ENCODE data around the gene CCDC181.

The CCDC181 gene

DNA sequence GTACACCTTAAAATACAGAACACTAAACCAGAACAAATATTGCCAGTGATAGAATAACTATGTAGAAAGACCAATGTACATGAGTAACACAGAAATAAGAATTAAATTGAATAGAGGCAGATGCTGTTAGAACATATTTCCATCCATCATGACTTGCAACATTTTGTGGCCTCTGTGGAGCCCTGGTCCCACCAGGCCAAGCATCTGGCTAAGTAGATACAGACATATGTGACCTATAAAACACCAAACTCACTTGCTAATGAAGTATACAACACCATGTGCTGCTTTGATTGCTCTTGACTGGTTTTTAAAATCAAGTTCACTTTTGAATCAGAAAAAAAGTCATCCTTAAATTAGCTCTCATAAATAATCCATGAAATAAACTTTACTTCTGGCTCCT, 38.0 kb upstream of the CCDC181 start:
- Histone ChIP-seq H3K36me3 (ENCODE audit: insufficient read depth, low read length) (no peaks in the 10 kb centered on the region), H3K9me3 (ENCODE audit: low read depth, low read length) (no peaks in the 10 kb centered on the region), H3K27ac (no peak overlapping the region), H3K9ac (ENCODE audit: insufficient read length) (no peak overlapping the region), H3K4me3 (no peak overlapping the region)
- TF ChIP-seq POLR2AphosphoS5 (IDR thresholded peaks at IDR 0.05; ENCODE audit: borderline replicate concordance, low read depth, low read length) (no peak), FOXP2 (optimal IDR thresholded peaks at IDR 0.05; ENCODE audit: control extremely low read depth, extremely low read length, insufficient read depth) (no peak), EZH2 (IDR thresholded peaks at IDR 0.05) (no peak)
- DNase-seq (ENCODE audit: low read depth, low spot score): no peak

DNA sequence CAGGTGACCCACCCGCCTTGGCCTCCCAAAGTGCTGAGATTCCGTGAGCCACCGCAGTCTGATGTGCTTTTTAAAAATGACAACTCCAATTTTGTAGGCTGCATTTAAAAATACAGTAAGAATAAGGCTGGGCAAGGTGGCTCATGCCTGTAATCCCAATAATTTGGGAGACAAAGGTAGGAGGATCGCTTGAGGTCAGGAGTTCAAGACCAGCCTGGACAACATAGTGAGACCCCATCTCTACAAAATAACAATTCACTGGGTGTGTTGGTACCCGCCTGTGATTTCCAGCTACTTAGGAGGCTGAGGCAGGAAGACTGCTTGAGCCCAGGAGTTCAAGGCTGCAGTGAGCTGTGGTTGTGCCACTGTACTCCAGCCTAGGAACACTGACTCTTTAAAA, 35.1 kb upstream of the CCDC181 start:
- TF ChIP-seq POLR2AphosphoS5 (IDR thresholded peaks at IDR 0.05; ENCODE audit: borderline replicate concordance, low read depth, low read length) (no peak), EZH2 (IDR thresholded peaks at IDR 0.05) (no peak), FOXP2 (optimal IDR thresholded peaks at IDR 0.05; ENCODE audit: control extremely low read depth, extremely low read length, insufficient read depth) (no peak)
- Histone ChIP-seq H3K9ac (ENCODE audit: insufficient read length) (no peak overlapping the region), H3K9me3 (ENCODE audit: low read depth, low read length) (peaks cover under 1% of the 10 kb centered on the region; the same call in 1 of the 2 replicates), H3K4me3 (no peak overlapping the region), H3K36me3 (ENCODE audit: insufficient read depth, low read length) (no peaks in the 10 kb centered on the region), H3K27ac (no peak overlapping the region)
- DNase-seq (ENCODE audit: low read depth, low spot score): no peak

- Histone ChIP-seq H3K27ac (no peak overlapping the region), H3K4me3 (no peak overlapping the region), H3K9me3 (ENCODE audit: low read depth, low read length) (peaks cover 6% of the 10 kb centered on the region; the same call in 1 of the 2 replicates), H3K9ac (ENCODE audit: insufficient read length) (no peak overlapping the region), H3K36me3 (ENCODE audit: insufficient read depth, low read length) (no peaks in the 10 kb centered on the region)
- TF ChIP-seq EZH2 (IDR thresholded peaks at IDR 0.05): no peak
- no peak for TF ChIP-seq FOXP2 (optimal IDR thresholded peaks at IDR 0.05; ENCODE audit: control extremely low read depth, extremely low read length, insufficient read depth)
- no peak for TF ChIP-seq POLR2AphosphoS5 (IDR thresholded peaks at IDR 0.05; ENCODE audit: borderline replicate concordance, low read depth, low read length)
- no peak for DNase-seq (ENCODE audit: low read depth, low spot score)
These were observed 34.2 kb upstream of the CCDC181 start for GRCh38 chr1:169461390-169462000.

GRCh38 chr1:169460191-169460833, 33.0 kb upstream of the CCDC181 start:
- Histone ChIP-seq H3K4me3 (no peak overlapping the region), H3K27ac (no peak overlapping the region), H3K9ac (ENCODE audit: insufficient read length) (no peak overlapping the region), H3K36me3 (ENCODE audit: insufficient read depth, low read length) (no peaks in the 10 kb centered on the region), H3K9me3 (ENCODE audit: low read depth, low read length) (peaks cover 6% of the 10 kb centered on the region; the same call in 1 of the 2 replicates)
- no peak for DNase-seq (ENCODE audit: low read depth, low spot score)
- TF ChIP-seq POLR2AphosphoS5 (IDR thresholded peaks at IDR 0.05; ENCODE audit: borderline replicate concordance, low read depth, low read length) (no peak), EZH2 (IDR thresholded peaks at IDR 0.05) (no peak), FOXP2 (optimal IDR thresholded peaks at IDR 0.05; ENCODE audit: control extremely low read depth, extremely low read length, insufficient read depth) (no peak)

DNA sequence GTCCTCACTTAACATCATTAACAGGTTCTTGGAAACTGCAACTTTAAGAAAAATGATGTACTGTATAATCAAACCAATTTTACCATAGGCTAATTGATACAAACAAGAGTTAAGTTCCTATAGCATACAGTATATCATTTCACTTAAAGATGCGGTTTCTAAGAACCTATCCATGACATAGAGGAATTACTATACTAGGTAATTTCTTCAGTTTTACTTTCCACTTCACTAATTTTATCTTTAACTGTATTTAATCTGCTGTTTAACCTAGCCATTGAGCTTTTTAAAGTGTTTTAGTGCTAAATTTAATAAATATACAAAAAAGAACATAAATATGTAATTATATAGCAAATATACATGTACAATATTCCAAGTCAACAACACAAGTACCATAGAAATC, 30.2 kb upstream of the CCDC181 start:
- no peak for TF ChIP-seq FOXP2 (optimal IDR thresholded peaks at IDR 0.05; ENCODE audit: control extremely low read depth, extremely low read length, insufficient read depth)
- no peak for TF ChIP-seq POLR2AphosphoS5 (IDR thresholded peaks at IDR 0.05; ENCODE audit: borderline replicate concordance, low read depth, low read length)
- no peak for TF ChIP-seq EZH2 (IDR thresholded peaks at IDR 0.05)
- Histone ChIP-seq H3K27ac (no peak overlapping the region), H3K4me3 (no peak overlapping the region), H3K36me3 (ENCODE audit: insufficient read depth, low read length) (no peaks in the 10 kb centered on the region), H3K9me3 (ENCODE audit: low read depth, low read length) (peaks cover 6% of the 10 kb centered on the region; the same call in 1 of the 2 replicates), H3K9ac (ENCODE audit: insufficient read length) (no peak overlapping the region)
- DNase-seq (ENCODE audit: low read depth, low spot score): no peak

GRCh38 chr1:169456029-169456428, 28.8 kb upstream of the CCDC181 start:
- no peak for TF ChIP-seq EZH2 (IDR thresholded peaks at IDR 0.05)
- no peak for TF ChIP-seq FOXP2 (optimal IDR thresholded peaks at IDR 0.05; ENCODE audit: control extremely low read depth, extremely low read length, insufficient read depth)
- TF ChIP-seq POLR2AphosphoS5 (IDR thresholded peaks at IDR 0.05; ENCODE audit: borderline replicate concordance, low read depth, low read length): no peak
- Histone ChIP-seq H3K4me3 (no peak overlapping the region), H3K9ac (ENCODE audit: insufficient read length) (no peak overlapping the region), H3K36me3 (ENCODE audit: insufficient read depth, low read length) (no peaks in the 10 kb centered on the region), H3K27ac (no peak overlapping the region), H3K9me3 (ENCODE audit: low read depth, low read length) (peaks cover 6% of the 10 kb centered on the region; the same call in 1 of the 2 replicates)
- no peak for DNase-seq (ENCODE audit: low read depth, low spot score)

GRCh38 chr1:169452921-169453320, 25.6 kb upstream of the CCDC181 start:
- Histone ChIP-seq H3K9me3 (ENCODE audit: low read depth, low read length) (peaks cover 6% of the 10 kb centered on the region; the same call in 1 of the 2 replicates), H3K4me3 (no peak overlapping the region), H3K9ac (ENCODE audit: insufficient read length) (no peak overlapping the region), H3K36me3 (ENCODE audit: insufficient read depth, low read length) (no peaks in the 10 kb centered on the region), H3K27ac (no peak overlapping the region)
- TF ChIP-seq EZH2 (IDR thresholded peaks at IDR 0.05) (no peak), POLR2AphosphoS5 (IDR thresholded peaks at IDR 0.05; ENCODE audit: borderline replicate concordance, low read depth, low read length) (no peak), FOXP2 (optimal IDR thresholded peaks at IDR 0.05; ENCODE audit: control extremely low read depth, extremely low read length, insufficient read depth) (no peak)
- DNase-seq (ENCODE audit: low read depth, low spot score): no peak

- Histone ChIP-seq H3K36me3 (ENCODE audit: insufficient read depth, low read length) (no peaks in the 10 kb centered on the region), H3K27ac (no peak overlapping the region), H3K9me3 (ENCODE audit: low read depth, low read length) (no peaks in the 10 kb centered on the region), H3K9ac (ENCODE audit: insufficient read length) (no peak overlapping the region), H3K4me3 (no peak overlapping the region)
- DNase-seq (ENCODE audit: low read depth, low spot score): no peak
- no peak for TF ChIP-seq FOXP2 (optimal IDR thresholded peaks at IDR 0.05; ENCODE audit: control extremely low read depth, extremely low read length, insufficient read depth)
- TF ChIP-seq EZH2 (IDR thresholded peaks at IDR 0.05): no peak
These were observed 24.0 kb upstream of the CCDC181 start for GRCh38 chr1:169451218-169451824.
